ENCODE data around the gene AFF4. TPM values are rescaled to one million over a fixed set of nuclear protein-coding genes. Genes with fewer than 3 reads are reported as not detected.
"Not testable (repeated sequence)": the region's sequence is repeated elsewhere in the genome, so short reads cannot be mapped to it uniquely, and the experiment has no call there.

Gene AFF4
- total RNA-seq, 3 donors from 2014 or later (not counting 1 experiment from before 2014, with no cell fraction given): 87.5 to 98.1 (median 90.8) TPM

- no peaks in the 10 kb centered on the region for H3K9me3 ChIP-seq (ENCODE audit: control insufficient read depth, insufficient read depth, low read length)
- no peak overlapping the region for H3K4me3 ChIP-seq (ENCODE audit: low read length)
- ATAC-seq (no peak), DNase-seq (no peak)
- H3K27ac ChIP-seq (ENCODE audit: low read length): no peak overlapping the region
- Mint-ChIP-seq H3K4me3 (no peak overlapping the region), H3K27me3 (ENCODE audit: low read depth in 2 of 2) (no peaks in the 10 kb centered on the region), H3K27ac (no peak overlapping the region), H3K4me1 (no peaks in the 10 kb centered on the region), H3K36me3 (no peaks in the 10 kb centered on the region), H3K9me3 (no peaks in the 10 kb centered on the region)
- H3K27me3 ChIP-seq (ENCODE audit: control insufficient read depth, insufficient read depth, low read length): no peaks in the 10 kb centered on the region
- intact Hi-C loops (cut with micrococcal nuclease): no loop called here
- no peak for TF ChIP-seq CTCF (IDR thresholded peaks at IDR 0.05)
- WGBS (ENCODE audit: insufficient coverage): 93% methylated on average over 26 of the region's 28 CpGs
- H3K36me3 ChIP-seq (ENCODE audit: control insufficient read depth, insufficient read depth, low read length): no peaks in the 10 kb centered on the region
- no peaks in the 10 kb centered on the region for H3K4me1 ChIP-seq (ENCODE audit: control insufficient read depth, insufficient read depth, low read length)
Observed at GRCh38 chr5:132987531-132988408, 24.3 kb upstream of the AFF4 start.

- H3K36me3 Mint-ChIP-seq; H3K36me3 ChIP-seq (ENCODE audit: control insufficient read depth, insufficient read depth, low read length); H3K4me3 ChIP-seq (ENCODE audit: low read length); intact Hi-C loops (cut with micrococcal nuclease); H3K27me3 ChIP-seq (ENCODE audit: control insufficient read depth, insufficient read depth, low read length); H3K4me3 Mint-ChIP-seq; H3K4me1 Mint-ChIP-seq; H3K9me3 Mint-ChIP-seq; ATAC-seq; H3K27ac Mint-ChIP-seq; H3K27me3 Mint-ChIP-seq (ENCODE audit: low read depth in 2 of 2); H3K27ac ChIP-seq (ENCODE audit: low read length); H3K9me3 ChIP-seq (ENCODE audit: control insufficient read depth, insufficient read depth, low read length); DNase-seq; H3K4me1 ChIP-seq (ENCODE audit: control insufficient read depth, insufficient read depth, low read length): not testable (repeated sequence)
- WGBS (ENCODE audit: insufficient coverage): 94% methylated on average over 16 of the region's 30 CpGs
Observed at GRCh38 chr5:132982971-132983370, 19.5 kb upstream of the AFF4 start.

DNA sequence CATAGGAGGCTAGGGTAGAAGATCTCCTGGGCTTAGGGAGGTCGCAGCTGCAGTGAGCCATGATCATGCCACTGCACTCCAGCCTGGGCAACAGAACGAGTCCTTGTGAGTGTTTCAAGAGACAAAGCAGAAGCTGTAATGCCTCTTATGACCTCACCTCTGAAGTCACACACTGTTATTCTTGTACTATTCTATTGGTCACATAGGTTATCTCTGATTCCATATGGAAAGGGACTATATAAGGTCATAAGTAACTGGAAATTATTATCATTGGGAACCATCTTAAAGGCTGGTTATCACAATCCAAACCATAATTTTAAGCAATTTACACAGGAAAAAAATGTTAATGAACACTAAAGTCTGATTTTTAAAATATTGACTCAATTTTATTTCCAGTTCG, 17.9 kb upstream of the AFF4 start:
- Mint-ChIP-seq H3K4me1 (no peaks in the 10 kb centered on the region), H3K36me3 (no peaks in the 10 kb centered on the region), H3K27me3 (ENCODE audit: low read depth in 2 of 2) (no peaks in the 10 kb centered on the region), H3K9me3 (no peaks in the 10 kb centered on the region), H3K4me3 (no peak overlapping the region), H3K27ac (no peak overlapping the region)
- ATAC-seq (no peak), DNase-seq (no peak)
- no peaks in the 10 kb centered on the region for H3K27me3 ChIP-seq (ENCODE audit: control insufficient read depth, insufficient read depth, low read length)
- no peaks in the 10 kb centered on the region for H3K4me1 ChIP-seq (ENCODE audit: control insufficient read depth, insufficient read depth, low read length)
- no peak for TF ChIP-seq CTCF (IDR thresholded peaks at IDR 0.05)
- H3K9me3 ChIP-seq (ENCODE audit: control insufficient read depth, insufficient read depth, low read length): no peaks in the 10 kb centered on the region
- WGBS (ENCODE audit: insufficient coverage): 91% methylated on average over 2 of the region's 3 CpGs
- H3K36me3 ChIP-seq (ENCODE audit: control insufficient read depth, insufficient read depth, low read length): no peaks in the 10 kb centered on the region
- no peak overlapping the region for H3K27ac ChIP-seq (ENCODE audit: low read length)
- intact Hi-C loops (cut with micrococcal nuclease): no loop called here
- no peak overlapping the region for H3K4me3 ChIP-seq (ENCODE audit: low read length)

DNA sequence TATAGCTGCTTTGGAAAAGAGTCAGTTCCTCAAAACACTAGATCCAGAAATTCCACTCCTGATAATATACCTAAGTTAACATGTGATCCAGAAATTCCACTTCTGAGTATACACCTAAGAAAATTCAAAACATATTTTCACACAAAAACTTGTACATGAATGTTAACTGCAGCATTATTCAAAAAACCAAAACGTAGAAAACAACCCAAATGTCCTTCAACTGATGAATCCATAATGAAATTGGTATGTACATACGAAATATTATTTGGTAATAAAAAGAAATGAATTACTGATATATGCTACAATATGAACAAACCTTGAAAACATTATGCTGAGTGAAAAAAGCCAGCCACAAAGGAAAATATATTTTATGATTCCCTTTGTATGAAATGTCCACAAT, 16.5 kb upstream of the AFF4 start:
- Histone ChIP-seq H3K4me3 (ENCODE audit: low read length) (no peak overlapping the region), H3K9me3 (ENCODE audit: control insufficient read depth, insufficient read depth, low read length) (no peaks in the 10 kb centered on the region), H3K36me3 (ENCODE audit: control insufficient read depth, insufficient read depth, low read length) (no peaks in the 10 kb centered on the region), H3K4me1 (ENCODE audit: control insufficient read depth, insufficient read depth, low read length) (no peaks in the 10 kb centered on the region), H3K27ac (ENCODE audit: low read length) (no peak overlapping the region), H3K27me3 (ENCODE audit: control insufficient read depth, insufficient read depth, low read length) (no peaks in the 10 kb centered on the region)
- no peaks in the 10 kb centered on the region for H3K4me1 Mint-ChIP-seq
- no peaks in the 10 kb centered on the region for H3K36me3 Mint-ChIP-seq
- H3K9me3 Mint-ChIP-seq: no peaks in the 10 kb centered on the region
- no CpG with 5 or more reads among the region's 2 CpGs for WGBS (ENCODE audit: insufficient coverage)
- H3K4me3 Mint-ChIP-seq: no peak overlapping the region
- no peak for DNase-seq
- intact Hi-C loops (cut with micrococcal nuclease): no loop called here
- no peak overlapping the region for H3K27ac Mint-ChIP-seq
- ATAC-seq: no peak
- H3K27me3 Mint-ChIP-seq (ENCODE audit: low read depth in 2 of 2): no peaks in the 10 kb centered on the region
- TF ChIP-seq CTCF (IDR thresholded peaks at IDR 0.05): no peak
